GM10248 (cell line): ENCODE data around the gene HEXIM1.

Source experiments
- CTCF ChIA-PET: fragments of 300-600 bp; sonication (Branson Sonifier 250); formaldehyde crosslinking; extraction: SDS; loops from one replicate; lab custom pipeline; 2021; ENCODE audit warnings: antibody characterized with exemption; lab: Yijun Ruan, JAX
- POLR2A ChIA-PET: fragments of 350-650 bp; sonication (Branson Sonifier 250); formaldehyde crosslinking; extraction: SDS; loops from one replicate; lab custom pipeline; 2020; ENCODE audit warnings: antibody characterized with exemption; lab: Yijun Ruan, JAX
- DNase-seq: peaks from one replicate; pipeline ENCODE4 v3.0.0; 2012; ENCODE audit errors: extremely low spot score
- CTCF ChIP-seq: IDR thresholded peaks from 2 replicates; pipeline ENCODE4 v1.5.1; 2012; ENCODE audit warnings: mild to moderate bottlenecking, low read depth; ENCODE audit errors: extremely low read depth, missing control alignments, control extremely low read depth

The HEXIM1 gene

GRCh38 chr17:45112559-45113423, 35.5 kb upstream of the HEXIM1 start:
- ChIA-PET CTCF (interaction anchor here (1.2 to 1.9 kb wide), 5 partner anchors 9 to 193 kb away, joined by 3 to 9 read pairs (median 5); partner anchors contain the start of gene ACBD4), POLR2A (no interaction called here)
- DNase-seq: no peak
- TF ChIP-seq CTCF: no peak

- DNase-seq: no peak
- no peak for TF ChIP-seq CTCF
- ChIA-PET CTCF (interaction anchor here (1.8 kb wide), 1 partner anchor 193 kb away, joined by 5 read pairs; no protein-coding TSS in a partner anchor), POLR2A (no interaction called here)
Measured at GRCh38 chr17:45113424-45113754, 34.9 kb upstream of the HEXIM1 start.

DNA sequence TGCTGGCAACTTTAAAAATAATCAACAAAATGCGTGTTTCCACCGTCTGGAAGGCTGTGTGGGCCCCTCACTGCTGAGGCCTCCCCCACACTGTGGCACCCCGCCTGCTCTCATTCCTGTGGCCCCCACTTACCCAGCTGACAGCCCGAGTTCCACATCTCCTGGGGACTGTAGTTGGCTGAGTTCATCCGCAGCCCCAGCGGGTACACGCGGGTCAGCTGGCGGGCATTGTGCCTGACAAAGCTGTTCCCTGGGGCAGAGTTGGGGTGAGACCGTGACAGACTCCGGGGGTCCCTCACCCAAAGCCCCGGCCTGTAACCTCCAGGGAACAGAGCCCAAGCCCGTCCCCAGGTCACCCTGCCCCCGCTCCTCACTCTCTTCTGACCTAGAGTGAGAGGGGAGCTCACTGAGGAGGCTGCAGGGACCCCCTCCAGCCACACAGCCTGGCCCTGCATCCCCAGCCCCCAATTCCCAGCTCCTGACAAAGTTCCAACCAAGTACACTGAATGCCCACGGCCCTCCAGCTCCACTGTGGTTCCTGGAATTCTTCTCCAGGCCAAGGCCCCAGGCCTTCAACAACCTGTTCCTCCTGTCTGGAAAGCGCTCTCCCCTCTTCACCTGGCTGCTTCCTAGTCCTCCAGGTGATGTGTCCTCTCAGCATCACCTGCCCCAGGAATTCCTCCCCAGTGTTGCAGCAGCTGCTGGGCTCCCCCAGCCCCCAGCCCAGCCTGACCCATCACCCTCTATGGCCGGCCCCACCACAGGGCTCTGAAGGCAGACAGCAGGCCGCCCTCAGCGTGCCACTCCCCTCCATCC, 34.0 kb upstream of the HEXIM1 start:
- TF ChIP-seq CTCF: no peak
- POLR2A ChIA-PET: no interaction called here
- CTCF ChIA-PET: interaction anchor here (0.9 to 1.6 kb wide), 3 partner anchors 15 to 203 kb away, joined by 3 to 6 read pairs (median 3); no protein-coding TSS in a partner anchor
- DNase-seq: no peak

GRCh38 chr17:45115015-45115625, 33.2 kb upstream of the HEXIM1 start:
- ChIA-PET POLR2A (no interaction called here), CTCF (interaction anchor here (0.6 to 4.2 kb wide), 5 partner anchors 15 to 204 kb away, joined by 3 to 21 read pairs (median 3); partner anchors contain the start of gene ACBD4)
- DNase-seq: no peak
- TF ChIP-seq CTCF: no peak

- POLR2A ChIA-PET: no interaction called here
- CTCF ChIA-PET: interaction anchor here (4.2 kb wide), 1 partner anchor 20 kb away, joined by 21 read pairs; the partner anchor contains the start of gene ACBD4
- no peak for TF ChIP-seq CTCF
- no peak for DNase-seq
Measured at GRCh38 chr17:45115871-45116270, 32.4 kb upstream of the HEXIM1 start.
